Liver (tissue), 9 donors: ENCODE data around the gene RAB5IF. TPM values are rescaled to one million over a fixed set of nuclear protein-coding genes. Genes with fewer than 3 reads are reported as not detected.

Source experiments
- DNase-seq: peaks from one replicate; pipeline ENCODE4 v3.0.0-alpha.2; 2017; ENCODE audit warnings: low spot score
- H3K27ac ChIP-seq, 2 donors: one replicate each; pipeline ENCODE4 v1.7.0; 2013; ENCODE audit warnings: inconsistent platforms in 2 of 2, low read length in 2 of 2, control low read depth in 1 of 2, low read depth in 1 of 2, mild to moderate bottlenecking in 1 of 2
- H3K27me3 ChIP-seq, 4 donors: one replicate each; pipeline versions ENCODE4 v1.6.1 to v1.7.0; 2013; ENCODE audit warnings: low read length in 3 of 4, inconsistent platforms in 1 of 4, mild to moderate bottlenecking in 1 of 4, moderate library complexity in 1 of 4; ENCODE audit not compliant: control insufficient read depth in 4 of 4, insufficient read depth in 4 of 4
- H3K36me3 ChIP-seq, 4 donors: one replicate each; pipeline versions ENCODE4 v1.6.1 to v1.7.0; 2013; ENCODE audit warnings: low read length in 3 of 4, mild to moderate bottlenecking in 3 of 4, low read depth in 1 of 4, moderate library complexity in 1 of 4; ENCODE audit not compliant: control insufficient read depth in 4 of 4, insufficient read depth in 3 of 4
- H3K4me1 ChIP-seq, 4 donors: one replicate each; pipeline versions ENCODE4 v1.6.1 to v1.7.0; 2013; ENCODE audit warnings: low read length in 3 of 4, mild to moderate bottlenecking in 3 of 4, moderate library complexity in 1 of 4; ENCODE audit not compliant: control insufficient read depth in 4 of 4, insufficient read depth in 4 of 4
- H3K4me3 ChIP-seq, 3 donors: one replicate each; pipeline versions ENCODE4 v1.6.1 to v1.7.0; 2013; ENCODE audit warnings: low read length in 3 of 3, control low read depth in 1 of 3, low read depth in 1 of 3, mild to moderate bottlenecking in 1 of 3
- H3K9ac ChIP-seq, 2 donors: one replicate each; pipeline ENCODE4 v1.7.0; 2013; ENCODE audit warnings: low read length in 2 of 2, mild to moderate bottlenecking in 2 of 2, moderate library complexity in 2 of 2, control low read depth in 1 of 2, low read depth in 1 of 2
- H3K9me3 ChIP-seq, 4 donors: one replicate each; pipeline versions ENCODE4 v1.6.1 to v1.7.0; 2013; ENCODE audit warnings: low read length in 3 of 4; ENCODE audit not compliant: control insufficient read depth in 4 of 4
- ATF3 ChIP-seq: IDR thresholded peaks from 2 replicates; pipeline ENCODE4 v1.6.1; 2016; ENCODE audit warnings: antibody characterized with exemption
- CTCF ChIP-seq: fragments of 150-350 bp; IDR thresholded peaks from 2 replicates; pipeline ENCODE4 v1.5.1; 2017; ENCODE audit warnings: improper control_type of control experiment, low read depth, low read length; ENCODE audit not compliant: missing input control
- FOXA2 ChIP-seq: IDR thresholded peaks from 2 replicates; pipeline ENCODE4 v1.6.1; 2016; ENCODE audit warnings: antibody characterized with exemption
- GABPA ChIP-seq, 2 donors: IDR thresholded peaks in 1 of 2; conservative IDR thresholded peaks in 1 of 2; 2 replicates each; pipeline ENCODE4 v1.6.1; 2016; ENCODE audit warnings: antibody characterized with exemption in 2 of 2, mild to moderate bottlenecking in 1 of 2, moderate library complexity in 1 of 2
- HNF4A ChIP-seq, 2 donors: conservative IDR thresholded peaks; 2 replicates each; pipeline ENCODE4 v1.6.1; 2016; ENCODE audit warnings: antibody characterized with exemption in 2 of 2, mild to moderate bottlenecking in 2 of 2
- HNF4G ChIP-seq: IDR thresholded peaks from 2 replicates; pipeline ENCODE4 v1.6.1; 2016; ENCODE audit warnings: antibody characterized with exemption
- JUND ChIP-seq, 2 donors: IDR thresholded peaks; 2 replicates each; pipeline ENCODE4 v1.6.1; 2016; ENCODE audit warnings: antibody characterized with exemption in 2 of 2
- MAX ChIP-seq: IDR thresholded peaks from 2 replicates; pipeline ENCODE4 v1.6.1; 2016; ENCODE audit warnings: antibody characterized with exemption
- NR2F2 ChIP-seq: IDR thresholded peaks from 2 replicates; pipeline ENCODE4 v1.6.1; 2016; ENCODE audit warnings: antibody characterized with exemption
- REST ChIP-seq: IDR thresholded peaks from 2 replicates; pipeline ENCODE4 v1.6.1; 2016; ENCODE audit warnings: antibody characterized with exemption, mild to moderate bottlenecking
- TAF1 ChIP-seq: conservative IDR thresholded peaks from 2 replicates; pipeline ENCODE4 v1.6.1; 2016; ENCODE audit warnings: antibody characterized with exemption, mild to moderate bottlenecking
- YY1 ChIP-seq: IDR thresholded peaks from 2 replicates; pipeline ENCODE4 v1.6.1; 2016; ENCODE audit warnings: antibody characterized with exemption, mild to moderate bottlenecking
- ZBTB33 ChIP-seq: IDR thresholded peaks from 2 replicates; pipeline ENCODE4 v1.6.1; 2016; ENCODE audit warnings: antibody characterized with exemption
- WGBS: extraction: QIAGEN DNeasy Blood & Tissue Kit; methylation state at CpG from one replicate; pipeline ENCODE4 v1.1.7; 2013; 5-methylcytosine and 5-hydroxymethylcytosine counted together
- polyA plus RNA-seq, 2 donors: library from polyadenylated mRNA; stranded (reverse) in 1 of 2; unstranded in 1 of 2; fragments of 200-250 nt in 1 of 2; fragments of >200 nt in 1 of 2; fragmentation: Nextera tagmentation in 1 of 2; extraction: Ambion mirVana in 1 of 2; gene quantifications; one replicate each; pipeline versions ENCODE4 v1.2.1 to v1.2.3, GENCODE V29; 2013 to 2015
- total RNA-seq, 2 donors: library from RNA; depleted of rRNA; stranded (reverse); fragments of >200 nt; gene quantifications; one replicate each; pipeline ENCODE4 v1.2.3, GENCODE V29; 2014
- donor health status: healthy.
- donor health status: healthy.
- donor health status: healthy.
- donor health status: healthy.
- donor health status: healthy.

RAB5IF gene
- total and polyA plus RNA-seq, 4 donors = 58.9 to 170 (median 125) TPM

- WGBS = 69% methylated on average over 5 of the region's 5 CpGs
- H3K36me3 ChIP-seq = peaks cover 21 to 56% (median 40%) of the 10 kb centered on the region in 4 donors
- H3K9me3 ChIP-seq = no peaks in the 10 kb centered on the region
- no peak for TF ChIP-seq JUND (IDR thresholded peaks at IDR 0.05)
- no peak for TF ChIP-seq YY1
- TF ChIP-seq MAX = no peak
- no peak for TF ChIP-seq TAF1
- TF ChIP-seq HNF4G = no peak
- no peak for TF ChIP-seq ZBTB33
- no peak for TF ChIP-seq HNF4A (conservative IDR thresholded peaks at IDR 0.05)
- no peak for TF ChIP-seq CTCF
- TF ChIP-seq ATF3 = no peak
- no peak for TF ChIP-seq NR2F2
- TF ChIP-seq REST = no peak
- no peak for TF ChIP-seq FOXA2
- no peak for TF ChIP-seq GABPA (IDR thresholded peaks at IDR 0.05 in 1 of 2, conservative IDR thresholded peaks at IDR 0.05 in 1 of 2)
- peaks cover 0 to 15% (median 14%) of the 10 kb centered on the region in 4 donors for H3K4me1 ChIP-seq
- H3K27me3 ChIP-seq = no peaks in the 10 kb centered on the region
- no peak overlapping the region for H3K27ac ChIP-seq
- no peak overlapping the region for H3K9ac ChIP-seq
- no peak for DNase-seq
- H3K4me3 ChIP-seq = no peak overlapping the region
Observed at GRCh38 chr20:36611625-36612024, 6.0 kb downstream of the RAB5IF start.

- no peak for DNase-seq
- 73% methylated on average over 3 of the region's 3 CpGs for WGBS
- TF ChIP-seq HNF4A (conservative IDR thresholded peaks at IDR 0.05) = no peak
- TF ChIP-seq FOXA2 = no peak
- no peak for TF ChIP-seq ZBTB33
- Histone ChIP-seq H3K27me3 (no peaks in the 10 kb centered on the region), H3K36me3 (peaks cover 21 to 50% (median 38%) of the 10 kb centered on the region in 4 donors), H3K9ac (no peak overlapping the region), H3K4me3 (no peak overlapping the region), H3K4me1 (no peaks in the 10 kb centered on the region), H3K9me3 (no peaks in the 10 kb centered on the region), H3K27ac (no peak overlapping the region)
Observed at GRCh38 chr20:36613974-36614373, 8.4 kb downstream of the RAB5IF start.
